H1 (cell line): ENCODE measurements around the gene ZC3H6. TPM values are rescaled to one million over a fixed set of nuclear protein-coding genes. Genes with fewer than 3 reads are reported as not detected.

Source experiments
- CEBPB ChIP-seq: IDR thresholded peaks from 2 replicates; pipeline ENCODE4 v1.6.1; 2012; ENCODE audit warnings: low read depth, low read length
- HDAC6 ChIP-seq: IDR thresholded peaks from one replicate; pipeline ENCODE4 v1.7.1; 2012; ENCODE audit warnings: low read depth, mild to moderate bottlenecking, inconsistent platforms, low read length, moderate library complexity
- KDM5A ChIP-seq: fragments of 200-600 bp; IDR thresholded peaks from 2 replicates; pipeline ENCODE4 v1.7.1; 2012; ENCODE audit warnings: mild to moderate bottlenecking, low read length, inconsistent platforms, mixed read lengths
- MAFK ChIP-seq: IDR thresholded peaks from 2 replicates; pipeline ENCODE4 v1.6.1; 2012; ENCODE audit warnings: low read depth, mild to moderate bottlenecking, improper control_type of control experiment, low read length
- SAP30 ChIP-seq: fragments of 300-600 bp; sonication (generic); IDR thresholded peaks from 2 replicates; pipeline ENCODE4 v1.7.1; 2012; ENCODE audit warnings: low read length, moderate library complexity, mild to moderate bottlenecking, inconsistent platforms; ENCODE audit not compliant: insufficient read depth, insufficient replicate concordance
- SIX5 ChIP-seq: IDR thresholded peaks from 2 replicates; pipeline ENCODE4 v1.6.1; 2011; ENCODE audit warnings: mild to moderate bottlenecking, low read depth, low read length
- SP2 ChIP-seq: IDR thresholded peaks from 2 replicates; pipeline ENCODE4 v1.6.1; 2012; ENCODE audit warnings: mild to moderate bottlenecking, low read length, inconsistent platforms
- TAF7 ChIP-seq: optimal IDR thresholded peaks from 2 replicates; pipeline ENCODE3; 2011; ENCODE audit warnings: low read depth, mild to moderate bottlenecking, inconsistent platforms, low read length, moderate library complexity, borderline replicate concordance
- polyA plus RNA-seq, 7 experiments: library from polyadenylated mRNA; depleted of rRNA in 3 of 7; stranded (reverse) in 5 of 7; unstranded in 2 of 7; fragments of >200 nt in 5 of 7; fragments of 200-250 nt in 2 of 7; gene quantifications; 1 replicate in 5 of 7; 2 replicates in 1 of 7; 4 replicates in 1 of 7; pipeline versions ENCODE4 v1.2.1 to v1.2.3, GENCODE V29; 2011 to 2013; ENCODE audit warnings: missing spikeins in 2 of 7, mixed read lengths in 2 of 7
- total RNA-seq: library from RNA; stranded (reverse); fragmentation: NEBNext Ultra II Directional; extraction: Animal tissue kit (Norgen Biotek cat#: 25700); gene quantifications from 2 replicates; pipeline ENCODE4 v1.2.1, GENCODE V29; 2021
- TF ChIP-seq, protein P1 (sequence below): IDR thresholded peaks from 2 replicates; pipeline ENCODE4 v1.6.1; 2011; ENCODE audit warnings: low read depth, mild to moderate bottlenecking, low read length; ENCODE audit not compliant: insufficient read depth

ZC3H6 gene
- total and polyA plus RNA-seq, 2 of the 8 experiments (the other 6 are each of a cell fraction or from before 2014, with no cell fraction given), result 1.4 to 6.9 TPM

DNA sequence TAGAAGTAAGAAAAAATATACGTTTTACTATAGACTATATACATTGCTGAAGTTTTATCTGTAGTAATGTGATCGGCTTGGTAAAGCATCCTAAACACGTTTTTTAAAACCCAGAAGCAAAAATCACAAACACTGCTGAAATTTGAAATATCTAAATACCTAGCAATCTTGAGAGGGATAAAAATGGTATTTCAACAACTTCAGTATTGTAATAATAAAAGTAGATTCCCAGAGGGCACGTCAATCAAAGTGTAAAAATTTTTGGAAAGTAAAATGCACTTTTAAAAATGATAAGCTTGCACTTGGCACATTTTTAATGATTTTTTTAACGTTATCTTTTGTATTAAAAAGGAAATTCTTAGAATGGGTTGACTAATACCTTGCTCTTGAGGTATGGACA, 1.6 kb downstream of the ZC3H6 start (continued):
- no peak for TF ChIP-seq HDAC6
- no peak for TF ChIP-seq KDM5A
- TF ChIP-seq MAFK, result no peak
- TF ChIP-seq, protein P1, sequence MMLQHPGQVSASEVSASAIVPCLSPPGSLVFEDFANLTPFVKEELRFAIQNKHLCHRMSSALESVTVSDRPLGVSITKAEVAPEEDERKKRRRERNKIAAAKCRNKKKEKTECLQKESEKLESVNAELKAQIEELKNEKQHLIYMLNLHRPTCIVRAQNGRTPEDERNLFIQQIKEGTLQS, result no peak
- no peak for TF ChIP-seq CEBPB
- TF ChIP-seq SIX5, result no peak
- TF ChIP-seq SP2, result no peak
- no peak for TF ChIP-seq TAF7
- no peak for TF ChIP-seq SAP30
- TF ChIP-seq, all 59 proteins: peak for 0
